ENCODE measurements around the gene LUZP1.

The LUZP1 gene

DNA sequence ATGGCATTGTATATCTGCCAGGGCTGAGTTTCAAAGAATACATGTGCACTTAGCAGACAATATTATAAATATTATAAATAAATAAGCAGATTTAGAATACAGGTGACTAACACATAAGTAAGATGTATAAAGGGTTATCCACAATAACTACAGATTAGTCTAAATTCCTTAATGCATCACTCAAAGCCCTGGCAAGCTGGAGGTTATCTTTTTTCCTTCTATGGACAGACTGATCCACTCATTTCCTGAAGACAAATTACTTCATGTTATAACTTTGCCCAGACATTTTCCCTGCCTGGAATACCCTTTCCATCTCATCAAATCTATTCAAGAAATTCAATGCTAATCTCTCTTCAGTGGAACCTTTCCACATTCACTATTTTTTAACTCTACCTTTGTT is 38.8 kb downstream of the LUZP1 start:
- DNase-seq (ENCODE audit: low spot score) = no peak
- TF ChIP-seq, protein P1, sequence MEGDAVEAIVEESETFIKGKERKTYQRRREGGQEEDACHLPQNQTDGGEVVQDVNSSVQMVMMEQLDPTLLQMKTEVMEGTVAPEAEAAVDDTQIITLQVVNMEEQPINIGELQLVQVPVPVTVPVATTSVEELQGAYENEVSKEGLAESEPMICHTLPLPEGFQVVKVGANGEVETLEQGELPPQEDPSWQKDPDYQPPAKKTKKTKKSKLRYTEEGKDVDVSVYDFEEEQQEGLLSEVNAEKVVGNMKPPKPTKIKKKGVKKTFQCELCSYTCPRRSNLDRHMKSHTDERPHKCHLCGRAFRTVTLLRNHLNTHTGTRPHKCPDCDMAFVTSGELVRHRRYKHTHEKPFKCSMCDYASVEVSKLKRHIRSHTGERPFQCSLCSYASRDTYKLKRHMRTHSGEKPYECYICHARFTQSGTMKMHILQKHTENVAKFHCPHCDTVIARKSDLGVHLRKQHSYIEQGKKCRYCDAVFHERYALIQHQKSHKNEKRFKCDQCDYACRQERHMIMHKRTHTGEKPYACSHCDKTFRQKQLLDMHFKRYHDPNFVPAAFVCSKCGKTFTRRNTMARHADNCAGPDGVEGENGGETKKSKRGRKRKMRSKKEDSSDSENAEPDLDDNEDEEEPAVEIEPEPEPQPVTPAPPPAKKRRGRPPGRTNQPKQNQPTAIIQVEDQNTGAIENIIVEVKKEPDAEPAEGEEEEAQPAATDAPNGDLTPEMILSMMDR (IDR thresholded peaks at IDR 0.05; ENCODE audit: borderline replicate concordance, control extremely low read depth, extremely low read depth, insufficient read depth, missing control alignments) = no peak
- in situ Hi-C loops (cut with MboI; ENCODE audit: low sequenced_read_pairs, unreplicated experiment) = no loop called here

DNA sequence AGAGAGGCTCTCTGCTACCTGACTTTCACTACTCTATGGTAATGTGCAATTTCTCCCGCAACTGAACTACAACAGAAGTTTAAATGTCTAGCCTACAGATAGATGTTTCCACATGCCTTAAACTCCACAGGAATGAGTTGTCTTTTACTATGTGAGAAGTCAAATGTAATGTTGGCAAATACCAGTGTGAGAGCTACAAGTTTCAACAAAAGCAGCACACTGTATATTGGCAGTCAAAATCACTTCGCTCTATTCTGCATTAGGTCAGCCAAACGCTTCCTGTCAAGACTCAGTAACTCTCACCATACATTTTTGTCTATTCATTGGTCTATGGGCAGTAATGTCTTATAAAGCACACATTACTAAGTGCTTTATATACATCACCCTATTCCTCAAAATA is 41.9 kb downstream of the LUZP1 start:
- no peak for DNase-seq (ENCODE audit: low spot score)
- TF ChIP-seq, protein P1 (IDR thresholded peaks at IDR 0.05; ENCODE audit: borderline replicate concordance, control extremely low read depth, extremely low read depth, insufficient read depth, missing control alignments) = no peak
- in situ Hi-C loops (cut with MboI; ENCODE audit: low sequenced_read_pairs, unreplicated experiment) = no loop called here

DNA sequence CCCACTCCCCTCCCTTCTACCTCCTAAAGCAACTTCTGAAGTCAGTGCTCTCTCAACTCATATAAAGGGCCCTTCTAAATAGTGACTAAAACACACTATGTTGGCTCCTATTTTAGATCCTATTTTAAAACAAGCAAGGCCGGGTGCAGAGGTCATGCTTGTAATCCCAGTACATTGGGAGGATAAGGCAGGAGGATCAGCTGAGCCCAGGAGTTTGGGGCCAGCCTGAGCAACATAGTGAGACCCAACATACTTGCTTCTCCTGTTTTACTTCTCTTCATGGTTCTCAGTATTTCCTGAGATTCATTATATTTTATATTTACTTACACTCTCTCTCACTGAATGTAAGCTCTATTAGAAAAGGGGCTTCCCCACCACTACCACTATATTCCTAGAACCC is 42.5 kb downstream of the LUZP1 start:
- TF ChIP-seq, protein P1 (IDR thresholded peaks at IDR 0.05; ENCODE audit: borderline replicate concordance, control extremely low read depth, extremely low read depth, insufficient read depth, missing control alignments) = no peak
- DNase-seq (ENCODE audit: low spot score) = no peak
- in situ Hi-C loops (cut with MboI; ENCODE audit: low sequenced_read_pairs, unreplicated experiment) = no loop called here

DNA sequence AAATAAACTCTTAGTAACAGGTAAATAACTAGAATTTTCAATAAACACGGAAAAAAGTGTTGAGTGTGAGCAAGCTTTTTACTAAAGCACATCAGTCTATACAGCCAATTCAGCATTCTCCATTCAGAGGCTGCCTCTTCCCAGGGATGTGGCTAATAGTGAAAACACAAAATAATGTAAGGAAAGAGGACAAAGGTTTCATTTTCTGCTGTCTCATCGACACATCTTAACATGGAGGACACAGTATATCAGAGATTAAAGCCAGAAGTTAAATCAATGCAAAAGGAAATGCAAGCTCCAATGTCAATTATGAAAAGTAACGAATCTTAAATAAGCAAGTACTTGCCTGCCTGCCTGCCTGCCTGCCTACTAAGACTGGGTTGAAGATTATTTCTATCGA is 43.2 kb downstream of the LUZP1 start:
- TF ChIP-seq, protein P1 (IDR thresholded peaks at IDR 0.05; ENCODE audit: borderline replicate concordance, control extremely low read depth, extremely low read depth, insufficient read depth, missing control alignments) = no peak
- in situ Hi-C loops (cut with MboI; ENCODE audit: low sequenced_read_pairs, unreplicated experiment) = no loop called here
- no peak for DNase-seq (ENCODE audit: low spot score)

DNA sequence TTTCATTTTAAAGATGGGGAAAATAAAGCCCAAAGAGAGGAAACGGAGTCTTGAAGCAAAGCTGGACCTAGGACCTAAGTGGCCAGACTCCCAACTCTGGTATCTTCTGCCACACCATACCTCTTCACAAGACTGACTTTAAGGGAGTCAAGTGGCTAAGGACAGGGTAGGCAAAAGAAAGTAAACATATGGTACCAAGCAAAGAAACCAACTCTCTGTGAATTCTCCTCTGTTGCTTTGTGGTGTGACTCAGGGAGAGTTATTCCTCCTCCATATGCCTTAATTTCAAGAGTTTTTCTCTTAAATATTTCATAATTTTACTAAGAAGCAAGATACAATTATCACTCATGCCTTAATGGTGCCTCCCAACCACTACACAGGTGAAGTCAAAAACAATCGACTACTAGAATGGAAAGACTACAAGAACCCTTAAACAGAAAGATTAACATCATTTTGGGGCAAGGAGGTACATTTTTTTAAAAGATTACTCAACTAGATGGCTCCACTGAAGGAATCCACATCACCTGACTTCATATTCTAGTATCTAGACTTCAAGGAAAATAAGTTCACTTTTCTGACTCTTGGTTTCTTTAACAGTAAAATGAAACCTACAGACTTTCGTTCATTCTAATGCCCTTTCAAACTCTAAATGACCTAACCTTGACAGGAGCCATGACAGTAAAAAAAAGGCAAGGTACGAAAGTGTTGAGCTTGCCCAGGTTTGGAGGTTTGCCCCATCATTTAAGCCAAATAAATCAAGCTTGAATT is 44.2 kb downstream of the LUZP1 start:
- TF ChIP-seq, protein P1 (IDR thresholded peaks at IDR 0.05; ENCODE audit: borderline replicate concordance, control extremely low read depth, extremely low read depth, insufficient read depth, missing control alignments) = no peak
- DNase-seq (ENCODE audit: low spot score) = no peak
- in situ Hi-C loops (cut with MboI; ENCODE audit: low sequenced_read_pairs, unreplicated experiment) = no loop called here

DNA sequence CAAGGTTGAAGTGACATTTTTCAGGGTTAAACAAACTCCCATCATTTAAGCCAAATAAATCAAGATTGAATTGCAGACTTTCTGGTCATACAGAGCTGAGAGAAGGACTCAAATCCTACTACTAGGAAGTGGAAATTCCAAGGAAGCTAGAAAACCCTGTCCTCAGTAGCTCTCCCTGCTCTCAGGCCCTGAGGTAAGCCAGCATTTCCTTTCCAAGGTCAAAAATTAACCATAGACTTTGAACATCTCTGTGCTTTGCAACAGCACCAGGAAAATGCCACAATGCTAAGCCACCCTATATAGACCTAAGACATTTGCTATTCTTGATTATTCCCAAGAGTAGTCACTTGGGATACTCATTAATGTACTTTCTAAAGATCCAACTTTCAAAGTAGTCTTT is 45.1 kb downstream of the LUZP1 start:
- no peak for DNase-seq (ENCODE audit: low spot score)
- TF ChIP-seq, protein P1 (IDR thresholded peaks at IDR 0.05; ENCODE audit: borderline replicate concordance, control extremely low read depth, extremely low read depth, insufficient read depth, missing control alignments) = no peak
- in situ Hi-C loops (cut with MboI; ENCODE audit: low sequenced_read_pairs, unreplicated experiment) = no loop called here

Measured in GM13976 (cell line).